CD14-positive monocyte (primary cell): Measurements from ENCODE around the gene ADAMTS17. TPM values are rescaled to one million over a fixed set of nuclear protein-coding genes. Genes with fewer than 3 reads are reported as not detected.

ENCODE experiments used
- DNase-seq, 3 donors: peaks; one replicate each; pipeline ENCODE4 v3.0.0-alpha.2; 2011 to 2022
- H2AFZ ChIP-seq: 2 replicates; pipeline ENCODE4 v1.6.0; 2012; ENCODE audit warnings: mild to moderate bottlenecking, low read depth, low read length, inconsistent platforms; ENCODE audit not compliant: insufficient read depth, poor library complexity, severe bottlenecking
- H3K27ac ChIP-seq, 2 donors: 1 replicate in 1 of 2; 2 replicates in 1 of 2; pipeline ENCODE4 v1.5.1; 2012 to 2013; ENCODE audit warnings: low read length in 2 of 2, control low read depth in 1 of 2, inconsistent platforms in 1 of 2, low read depth in 1 of 2, mild to moderate bottlenecking in 1 of 2
- H3K27me3 ChIP-seq, 2 donors: one replicate each; pipeline versions ENCODE4 v1.6.0 to v1.6.1; 2011 to 2013; ENCODE audit warnings: low read length in 2 of 2; ENCODE audit not compliant: control insufficient read depth in 2 of 2, insufficient read depth in 2 of 2
- H3K36me3 ChIP-seq, 2 donors: replicated peaks in 1 of 2; 1 replicate in 1 of 2; 2 replicates in 1 of 2; pipeline versions ENCODE4 v1.5.1 to v1.6.1; 2012 to 2013; ENCODE audit warnings: low read length in 2 of 2, control low read depth in 1 of 2, inconsistent platforms in 1 of 2, mild to moderate bottlenecking in 1 of 2; ENCODE audit not compliant: insufficient read depth in 2 of 2, control insufficient read depth in 1 of 2
- H3K4me1 ChIP-seq, 2 donors: 1 replicate in 1 of 2; 2 replicates in 1 of 2; pipeline versions ENCODE4 v1.5.1 to v1.6.1; 2012 to 2013; ENCODE audit warnings: low read length in 2 of 2, control low read depth in 1 of 2, inconsistent platforms in 1 of 2, mild to moderate bottlenecking in 1 of 2, moderate library complexity in 1 of 2; ENCODE audit not compliant: insufficient read depth in 2 of 2, control insufficient read depth in 1 of 2
- H3K4me2 ChIP-seq: replicated peaks from 2 replicates; pipeline ENCODE3; 2012; ENCODE audit warnings: low read length, moderate library complexity, mild to moderate bottlenecking; ENCODE audit not compliant: poor library complexity, severe bottlenecking; ENCODE audit errors: extremely low read depth
- H3K4me3 ChIP-seq, 3 experiments: fragments of 200-600 bp in 1 of 3; sonication (generic) in 1 of 3; replicated peaks in 1 of 3; 1 replicate in 2 of 3; 2 replicates in 1 of 3; pipeline ENCODE4 v1.5.1; 2011 to 2013; ENCODE audit warnings: low read length in 3 of 3, mild to moderate bottlenecking in 3 of 3, control low read depth in 2 of 3, low read depth in 2 of 3, inconsistent platforms in 1 of 3, moderate library complexity in 1 of 3
- H3K79me2 ChIP-seq: 2 replicates; pipeline ENCODE4 v1.6.0; 2012; ENCODE audit warnings: mild to moderate bottlenecking, control low read depth, inconsistent platforms, low read length, moderate library complexity; ENCODE audit not compliant: insufficient read depth
- H3K9ac ChIP-seq: 2 replicates; pipeline ENCODE4 v1.6.0; 2017; ENCODE audit warnings: low read length, mild to moderate bottlenecking; ENCODE audit not compliant: insufficient read depth, poor library complexity, severe bottlenecking
- H3K9me3 ChIP-seq, 2 donors: replicated peaks in 1 of 2; 1 replicate in 1 of 2; 2 replicates in 1 of 2; pipeline versions ENCODE4 v1.5.1 to v1.6.1; 2012 to 2013; ENCODE audit warnings: low read length in 2 of 2, control low read depth in 1 of 2; ENCODE audit not compliant: control insufficient read depth in 1 of 2, insufficient read depth in 1 of 2
- H4K20me1 ChIP-seq: 2 replicates; pipeline ENCODE4 v1.6.0; 2012; ENCODE audit warnings: mild to moderate bottlenecking, low read length, control low read depth, moderate library complexity; ENCODE audit not compliant: insufficient read depth
- H3K27ac Mint-ChIP-seq, 7 donors: one replicate each; pipeline ENCODE4 v1.8.0; 2020; ENCODE audit warnings: mild to moderate bottlenecking in 7 of 7, mixed read lengths in 7 of 7, moderate library complexity in 6 of 7, inconsistent platforms in 2 of 7
- H3K27me3 Mint-ChIP-seq, 3 donors: one replicate each; pipeline ENCODE4 v1.8.0; 2021 to 2022; ENCODE audit warnings: low read depth in 3 of 3, mild to moderate bottlenecking in 3 of 3, mixed read lengths in 3 of 3, moderate library complexity in 3 of 3, inconsistent platforms in 1 of 3
- H3K36me3 Mint-ChIP-seq, 2 donors: one replicate each; pipeline ENCODE4 v1.8.0; 2020; ENCODE audit warnings: mixed read lengths in 2 of 2, inconsistent platforms in 1 of 2, mild to moderate bottlenecking in 1 of 2
- H3K4me1 Mint-ChIP-seq: one replicate; pipeline ENCODE4 v1.8.0; 2020; ENCODE audit warnings: mild to moderate bottlenecking, mixed read lengths
- H3K4me3 Mint-ChIP-seq, 2 donors: one replicate each; pipeline ENCODE4 v1.8.0; 2020; ENCODE audit warnings: mild to moderate bottlenecking in 2 of 2, mixed read lengths in 2 of 2, moderate library complexity in 1 of 2
- H3K9me3 Mint-ChIP-seq, 7 donors: one replicate each; pipeline ENCODE4 v1.8.0; 2020 to 2022; ENCODE audit warnings: mixed read lengths in 7 of 7, mild to moderate bottlenecking in 6 of 7, moderate library complexity in 6 of 7, inconsistent platforms in 2 of 7
- WGBS: methylation state at CpG from one replicate; pipeline ENCODE4 v1.1.5; 2013; ENCODE audit warnings: missing lambda C conversion rate; ENCODE audit not compliant: insufficient coverage; 5-methylcytosine and 5-hydroxymethylcytosine counted together
- intact Hi-C, 2 donors: fragments of 100-400 bp; cut with micrococcal nuclease; formaldehyde crosslinking; loops; one replicate each; pipeline versions ENCODE4 v1.15.0 to v1.15.1; 2023
- polyA plus RNA-seq, 3 donors: library from polyadenylated mRNA; depleted of rRNA in 1 of 3; unstranded in 2 of 3; stranded (reverse) in 1 of 3; fragments of 300-500 nt in 2 of 3; fragments of >200 nt in 1 of 3; fragmentation: Illumina TruSeq in 2 of 3; gene quantifications; 1 replicate in 2 of 3; 2 replicates in 1 of 3; pipeline ENCODE4 v1.2.3, GENCODE V29; 2012 to 2021
- TF ChIP-seq, protein P1 (sequence below): fragments of 200-600 bp; IDR thresholded peaks from one replicate; pipeline ENCODE4 v1.8.0; 2022; ENCODE audit warnings: antibody characterized with exemption, mild to moderate bottlenecking

Gene ADAMTS17
- polyA plus RNA-seq, 3 donors = 0.03 to 0.25 TPM; not detected in 1

GRCh38 chr15:100107606-100108225 is 234.1 kb downstream of the ADAMTS17 start:
- Histone ChIP-seq H3K4me3 (no peak overlapping the region), H4K20me1 (no peaks in the 10 kb centered on the region), H3K9ac (no peak overlapping the region), H3K36me3 (no peaks in the 10 kb centered on the region), H3K4me2 (no peak overlapping the region), H2AFZ (no peak overlapping the region), H3K4me1 (no peaks in the 10 kb centered on the region), H3K79me2 (no peaks in the 10 kb centered on the region), H3K9me3 (peaks cover 0 to 14% of the 10 kb centered on the region in 2 donors), H3K27ac (no peak overlapping the region), H3K27me3 (no peaks in the 10 kb centered on the region)
- Mint-ChIP-seq H3K4me1 (peaks cover 7% of the 10 kb centered on the region), H3K27ac (no peak overlapping the region), H3K36me3 (no peaks in the 10 kb centered on the region), H3K27me3 (peaks cover 0 to 7% (median 0%) of the 10 kb centered on the region in 3 donors), H3K9me3 (peaks cover 6 to 23% (median 10%) of the 10 kb centered on the region in 7 donors), H3K4me3 (no peak overlapping the region)
- DNase-seq = no peak
- intact Hi-C loops = no loop called here
- TF ChIP-seq, protein P1, sequence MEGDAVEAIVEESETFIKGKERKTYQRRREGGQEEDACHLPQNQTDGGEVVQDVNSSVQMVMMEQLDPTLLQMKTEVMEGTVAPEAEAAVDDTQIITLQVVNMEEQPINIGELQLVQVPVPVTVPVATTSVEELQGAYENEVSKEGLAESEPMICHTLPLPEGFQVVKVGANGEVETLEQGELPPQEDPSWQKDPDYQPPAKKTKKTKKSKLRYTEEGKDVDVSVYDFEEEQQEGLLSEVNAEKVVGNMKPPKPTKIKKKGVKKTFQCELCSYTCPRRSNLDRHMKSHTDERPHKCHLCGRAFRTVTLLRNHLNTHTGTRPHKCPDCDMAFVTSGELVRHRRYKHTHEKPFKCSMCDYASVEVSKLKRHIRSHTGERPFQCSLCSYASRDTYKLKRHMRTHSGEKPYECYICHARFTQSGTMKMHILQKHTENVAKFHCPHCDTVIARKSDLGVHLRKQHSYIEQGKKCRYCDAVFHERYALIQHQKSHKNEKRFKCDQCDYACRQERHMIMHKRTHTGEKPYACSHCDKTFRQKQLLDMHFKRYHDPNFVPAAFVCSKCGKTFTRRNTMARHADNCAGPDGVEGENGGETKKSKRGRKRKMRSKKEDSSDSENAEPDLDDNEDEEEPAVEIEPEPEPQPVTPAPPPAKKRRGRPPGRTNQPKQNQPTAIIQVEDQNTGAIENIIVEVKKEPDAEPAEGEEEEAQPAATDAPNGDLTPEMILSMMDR = no peak
- WGBS = 94% methylated on average over 2 of the region's 11 CpGs

DNA sequence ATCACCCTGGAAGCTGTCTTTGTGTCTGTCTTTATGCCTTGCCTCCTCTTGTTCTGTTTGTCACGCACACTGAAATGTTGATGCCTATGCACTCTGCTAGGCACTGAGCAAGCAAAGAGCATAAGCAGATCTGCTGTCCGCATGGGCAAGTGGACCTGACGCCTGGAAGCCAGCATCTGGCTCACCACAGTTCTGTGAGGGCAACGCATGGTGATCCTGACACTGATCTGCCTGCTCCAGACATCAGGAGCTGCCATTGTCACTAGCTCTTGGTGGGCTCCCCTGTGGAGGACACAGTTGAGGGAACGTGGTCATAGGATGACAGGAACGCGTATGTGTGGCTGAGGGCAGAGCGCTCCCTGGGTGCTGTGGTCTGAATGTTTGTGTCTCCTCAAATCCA is 234.6 kb downstream of the ADAMTS17 start:
- Mint-ChIP-seq H3K36me3 (no peaks in the 10 kb centered on the region), H3K4me1 (peaks cover 7% of the 10 kb centered on the region), H3K27ac (no peak overlapping the region), H3K4me3 (no peak overlapping the region), H3K27me3 (peaks cover 0 to 7% (median 0%) of the 10 kb centered on the region in 3 donors), H3K9me3 (peaks cover 6 to 26% (median 12%) of the 10 kb centered on the region in 7 donors)
- Histone ChIP-seq H4K20me1 (no peaks in the 10 kb centered on the region), H3K9ac (no peak overlapping the region), H3K27me3 (no peaks in the 10 kb centered on the region), H3K4me1 (no peaks in the 10 kb centered on the region), H3K4me2 (no peak overlapping the region), H3K79me2 (no peaks in the 10 kb centered on the region), H3K36me3 (no peaks in the 10 kb centered on the region), H3K4me3 (no peak overlapping the region), H2AFZ (no peak overlapping the region), H3K9me3 (peaks cover 3 to 16% of the 10 kb centered on the region in 2 donors), H3K27ac (no peak overlapping the region)
- intact Hi-C loops = no loop called here
- TF ChIP-seq, protein P1 = no peak
- 92% methylated on average over 4 of the region's 8 CpGs for WGBS
- DNase-seq = no peak
